CD4-positive, alpha-beta T cell (primary cell): ENCODE results near the gene PRKCG. TPM values are rescaled to one million over a fixed set of nuclear protein-coding genes. Genes with fewer than 3 reads are reported as not detected.

Experiments
- ATAC-seq: fragments of 200-7000 bp; cut with Tn5 transposase; one replicate; pipeline ENCODE4 v1.10.0; 2022; ENCODE audit warnings: mild to moderate bottlenecking; ENCODE audit not compliant: poor library complexity
- CTCF ChIA-PET: fragments of 350-600 bp; sonication (Branson Sonifier 250); formaldehyde crosslinking; loops from one replicate; lab custom pipeline; 2021; ENCODE audit warnings: antibody characterized with exemption, inconsistent platforms; lab: Charles Lee
- POLR2A ChIA-PET: fragments of 350-600 bp; sonication (Branson Sonifier 250); formaldehyde crosslinking; loops from one replicate; lab custom pipeline; 2021; ENCODE audit warnings: antibody characterized with exemption, inconsistent platforms; lab: Charles Lee
- DNase-seq, 14 experiments: peaks; one replicate each; pipeline ENCODE4 v3.0.0-alpha.2; 2013 to 2020; ENCODE audit warnings: mixed read lengths in 2 of 14
- H3K27ac ChIP-seq, 2 donors: one replicate each; pipeline versions ENCODE4 v1.5.1 to v1.7.0; 2013; ENCODE audit warnings: low read length in 2 of 2, low read depth in 1 of 2, mild to moderate bottlenecking in 1 of 2
- H3K27me3 ChIP-seq, 2 experiments: 1 replicate in 1 of 2; 2 replicates in 1 of 2; pipeline versions ENCODE4 v1.6.1 to v1.7.0; 2013; ENCODE audit warnings: low read length in 2 of 2, control low read depth in 1 of 2, mild to moderate bottlenecking in 1 of 2, moderate library complexity in 1 of 2; ENCODE audit not compliant: insufficient read depth in 2 of 2, control insufficient read depth in 1 of 2
- H3K36me3 ChIP-seq: one replicate; pipeline ENCODE4 v1.6.1; 2013; ENCODE audit warnings: low read length, control low read depth; ENCODE audit not compliant: insufficient read depth
- H3K4me1 ChIP-seq: one replicate; pipeline ENCODE4 v1.6.1; 2013; ENCODE audit warnings: low read length, control low read depth; ENCODE audit not compliant: insufficient read depth
- H3K4me3 ChIP-seq: one replicate; pipeline ENCODE4 v1.5.1; 2013; ENCODE audit warnings: mild to moderate bottlenecking, low read length, moderate library complexity
- H3K9me3 ChIP-seq, 2 experiments: 1 replicate in 1 of 2; 2 replicates in 1 of 2; pipeline versions ENCODE4 v1.6.1 to v1.7.0; 2013; ENCODE audit warnings: low read length in 2 of 2, mild to moderate bottlenecking in 2 of 2, control low read depth in 1 of 2, moderate library complexity in 1 of 2; ENCODE audit not compliant: control insufficient read depth in 1 of 2, insufficient read depth in 1 of 2
- H3K27ac Mint-ChIP-seq: one replicate; pipeline ENCODE4 v1.8.0; 2020; ENCODE audit warnings: mixed read lengths
- H3K27me3 Mint-ChIP-seq: one replicate; pipeline ENCODE4 v1.8.0; 2021; ENCODE audit warnings: mixed read lengths
- H3K36me3 Mint-ChIP-seq: one replicate; pipeline ENCODE4 v1.8.0; 2021; ENCODE audit warnings: low read depth, mixed read lengths
- H3K4me1 Mint-ChIP-seq: one replicate; pipeline ENCODE4 v1.8.0; 2021; ENCODE audit warnings: low read depth, mixed read lengths
- H3K4me3 Mint-ChIP-seq: one replicate; pipeline ENCODE4 v1.8.0; 2020; ENCODE audit warnings: mild to moderate bottlenecking, mixed read lengths
- H3K9me3 Mint-ChIP-seq: one replicate; pipeline ENCODE4 v1.8.0; 2020; ENCODE audit warnings: mixed read lengths
- intact Hi-C, 2 experiments: fragments of 100-400 bp; cut with DNase I in 1 of 2; cut with micrococcal nuclease in 1 of 2; formaldehyde crosslinking; loops; one replicate each; pipeline versions ENCODE4 v1.15.1 to v1.9.0; 2023 to 2025; cut with DNase I, micrococcal nuclease
- total RNA-seq, 174 experiments: library from RNA in 2 of 174; stranded (reverse) in 2 of 174; gene quantifications; one replicate each; pipeline ENCODE4 v1.2.3 and lab custom pipeline; 2021 to 2026
- TF ChIP-seq, protein P1 (sequence below): fragments of 200-600 bp; IDR thresholded peaks from one replicate; pipeline ENCODE4 v1.8.0; 2022; ENCODE audit warnings: antibody characterized with exemption, mild to moderate bottlenecking

Gene PRKCG
- total RNA-seq, 2 experiments from 2014 or later: 1.5 to 1.6 TPM

DNA sequence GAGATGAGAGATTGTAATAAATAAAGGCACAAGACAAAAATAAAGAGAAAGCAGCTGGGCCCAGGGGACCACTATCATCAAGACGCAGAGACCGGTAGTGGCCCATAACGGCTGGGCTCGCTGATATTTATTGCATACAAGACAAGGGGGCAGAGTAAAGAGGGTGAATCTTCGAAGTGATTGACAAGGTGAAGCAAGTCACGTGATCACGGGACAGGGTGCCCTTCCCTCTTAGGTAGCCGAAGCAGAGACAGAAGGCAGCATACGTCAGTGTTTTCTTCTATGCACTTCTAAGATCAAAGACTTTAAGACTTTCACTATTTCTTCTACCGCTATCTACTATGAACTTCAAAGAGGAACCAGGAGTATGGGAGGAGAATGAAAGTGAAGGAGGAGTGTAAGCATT, 4.6 kb upstream of the PRKCG start:
- Mint-ChIP-seq H3K36me3 (peaks cover 48% of the 10 kb centered on the region), H3K4me3 (peak overlapping the region; percentile 86), H3K27me3 (peaks cover 9% of the 10 kb centered on the region), H3K9me3 (no peaks in the 10 kb centered on the region), H3K4me1 (peaks cover 62% of the 10 kb centered on the region), H3K27ac (peak overlapping the region; percentile 89)
- ATAC-seq: no peak
- CTCF ChIA-PET: no interaction called here
- Histone ChIP-seq H3K36me3 (peaks cover 33% of the 10 kb centered on the region), H3K4me1 (peaks cover 89% of the 10 kb centered on the region), H3K4me3 (no peak overlapping the region), H3K9me3 (peaks cover 0 to 19% of the 10 kb centered on the region in 2 experiments), H3K27me3 (peaks cover 27 to 29% of the 10 kb centered on the region in 2 experiments), H3K27ac (peak overlapping the region in 1 of 2 donors; percentile 45)
- DNase-seq: peak in 9 of 14 experiments; percentile 33 to 90 (median 60)
- intact Hi-C loops: loop anchor here in 1 of 2 experiments (1.0 kb wide), 1 partner anchor 8 kb away; no protein-coding TSS in a partner anchor
- POLR2A ChIA-PET: interaction anchor here (1.7 to 4.4 kb wide), 2 partner anchors 10 to 238 kb away, joined by 6 to 71 read pairs; partner anchors contain the start of genes MYADM, PRPF31 and TFPT
- TF ChIP-seq, protein P1, sequence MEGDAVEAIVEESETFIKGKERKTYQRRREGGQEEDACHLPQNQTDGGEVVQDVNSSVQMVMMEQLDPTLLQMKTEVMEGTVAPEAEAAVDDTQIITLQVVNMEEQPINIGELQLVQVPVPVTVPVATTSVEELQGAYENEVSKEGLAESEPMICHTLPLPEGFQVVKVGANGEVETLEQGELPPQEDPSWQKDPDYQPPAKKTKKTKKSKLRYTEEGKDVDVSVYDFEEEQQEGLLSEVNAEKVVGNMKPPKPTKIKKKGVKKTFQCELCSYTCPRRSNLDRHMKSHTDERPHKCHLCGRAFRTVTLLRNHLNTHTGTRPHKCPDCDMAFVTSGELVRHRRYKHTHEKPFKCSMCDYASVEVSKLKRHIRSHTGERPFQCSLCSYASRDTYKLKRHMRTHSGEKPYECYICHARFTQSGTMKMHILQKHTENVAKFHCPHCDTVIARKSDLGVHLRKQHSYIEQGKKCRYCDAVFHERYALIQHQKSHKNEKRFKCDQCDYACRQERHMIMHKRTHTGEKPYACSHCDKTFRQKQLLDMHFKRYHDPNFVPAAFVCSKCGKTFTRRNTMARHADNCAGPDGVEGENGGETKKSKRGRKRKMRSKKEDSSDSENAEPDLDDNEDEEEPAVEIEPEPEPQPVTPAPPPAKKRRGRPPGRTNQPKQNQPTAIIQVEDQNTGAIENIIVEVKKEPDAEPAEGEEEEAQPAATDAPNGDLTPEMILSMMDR: no peak

DNA sequence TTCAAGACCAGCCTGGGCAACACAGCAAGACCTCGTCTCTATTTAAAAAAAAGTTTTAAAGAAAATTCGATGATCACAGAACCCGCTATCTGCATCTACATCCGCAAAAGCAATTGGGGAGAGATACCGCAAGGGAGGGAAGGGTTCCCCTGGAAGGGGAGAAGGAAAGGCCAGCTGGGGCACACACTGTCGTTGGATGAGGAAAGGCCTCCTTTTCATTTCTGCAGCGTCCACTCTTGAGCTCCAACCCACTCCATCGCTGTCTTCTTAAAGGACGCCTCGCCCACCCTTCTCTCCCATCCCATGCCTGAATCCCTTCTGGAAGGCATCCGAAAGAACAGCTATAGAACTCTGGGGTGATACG, 3.2 kb upstream of the PRKCG start:
- TF ChIP-seq, protein P1: no peak
- H3K27ac Mint-ChIP-seq: peak overlapping the region; percentile 51
- peaks cover 22% of the 10 kb centered on the region for H3K27me3 Mint-ChIP-seq
- peaks cover 34% of the 10 kb centered on the region for H3K36me3 Mint-ChIP-seq
- ChIA-PET CTCF (no interaction called here), POLR2A (interaction anchor here (4.4 kb wide), 1 partner anchor 11 kb away, joined by 71 read pairs; the partner anchor contains the start of gene MYADM)
- peaks cover 52% of the 10 kb centered on the region for H3K4me1 Mint-ChIP-seq
- DNase-seq (peak in 1 of 14 experiments; percentile 21), ATAC-seq (no peak)
- Histone ChIP-seq H3K9me3 (peaks cover 0 to 15% of the 10 kb centered on the region in 2 experiments), H3K27ac (no peak overlapping the region), H3K4me3 (peak overlapping the region; percentile 58), H3K27me3 (peaks cover 38 to 41% of the 10 kb centered on the region in 2 experiments), H3K36me3 (peaks cover 21% of the 10 kb centered on the region), H3K4me1 (peaks cover 88% of the 10 kb centered on the region)
- H3K9me3 Mint-ChIP-seq: no peaks in the 10 kb centered on the region
- intact Hi-C loops: no loop called here
- no peak overlapping the region for H3K4me3 Mint-ChIP-seq

DNA sequence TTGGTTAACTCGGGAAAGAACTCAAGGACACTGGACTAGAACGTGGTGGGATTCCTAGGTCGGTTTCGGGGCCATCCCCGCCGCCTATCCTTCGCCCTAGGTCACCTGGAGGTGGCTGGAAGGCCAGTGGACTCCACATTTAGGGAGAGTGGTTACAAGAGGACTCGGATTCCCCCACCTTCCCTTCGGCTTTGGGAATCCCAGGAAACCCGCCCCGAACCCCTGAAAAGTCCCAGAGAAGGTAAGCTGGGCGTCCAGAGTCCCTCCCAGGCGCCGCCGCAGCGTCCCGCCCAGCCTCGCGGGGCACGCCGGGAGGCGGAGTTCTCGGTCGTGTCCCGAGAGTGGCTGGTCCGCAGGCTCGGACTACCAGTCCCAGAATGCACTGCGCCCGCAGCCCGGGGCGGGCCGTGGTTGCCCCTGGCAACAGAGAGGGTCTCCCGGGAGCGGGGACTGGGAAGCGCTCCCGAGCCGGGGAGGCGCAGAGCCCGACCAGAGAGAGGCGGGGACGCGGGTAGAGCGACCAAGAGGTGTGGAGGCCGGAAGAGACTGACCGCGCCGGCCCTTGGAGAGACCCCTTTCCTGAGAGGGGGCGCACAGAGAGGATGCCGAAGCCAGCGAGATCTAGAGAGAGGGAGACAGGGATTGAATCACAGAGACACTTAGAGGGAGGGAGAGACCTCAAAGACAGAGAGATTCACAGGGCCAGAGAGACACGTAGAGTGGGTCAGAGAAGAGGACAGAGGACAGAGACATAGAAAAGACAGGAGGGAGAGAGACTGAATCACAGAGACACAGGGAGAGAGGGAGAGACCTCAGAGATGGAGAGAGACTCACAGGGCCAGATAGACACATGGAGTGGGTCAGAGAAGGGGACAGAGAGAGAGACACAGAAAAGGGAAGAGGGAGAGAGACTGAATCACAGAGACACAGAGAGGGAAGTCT, 2.6 kb upstream of the PRKCG start:
- POLR2A ChIA-PET: interaction anchor here (4.4 kb wide), 1 partner anchor 12 kb away, joined by 71 read pairs; the partner anchor contains the start of gene MYADM
- H3K9me3 Mint-ChIP-seq: no peaks in the 10 kb centered on the region

More for the DNA sequence above, 2.6 kb upstream of the PRKCG start:
- Mint-ChIP-seq H3K36me3 (peaks cover 28% of the 10 kb centered on the region), H3K4me1 (peaks cover 48% of the 10 kb centered on the region), H3K4me3 (no peak overlapping the region), H3K27ac (peak overlapping the region; percentile 51), H3K27me3 (peaks cover 28% of the 10 kb centered on the region)
- H3K9me3 ChIP-seq: peaks cover 0 to 11% of the 10 kb centered on the region in 2 experiments
- intact Hi-C loops: loop anchor here in 1 of 2 experiments (1.0 kb wide), 1 partner anchor 37 kb away; no protein-coding TSS in a partner anchor
- peaks cover 81% of the 10 kb centered on the region for H3K4me1 ChIP-seq
- peaks cover 15% of the 10 kb centered on the region for H3K36me3 ChIP-seq
- TF ChIP-seq, protein P1: no peak
- no peak overlapping the region for H3K27ac ChIP-seq
- peak overlapping the region; percentile 58 for H3K4me3 ChIP-seq
- DNase-seq (peak; percentile 66 to 90 (median 75)), ATAC-seq (peak; percentile 78)
- CTCF ChIA-PET: no interaction called here
- peaks cover 44 to 48% of the 10 kb centered on the region in 2 experiments for H3K27me3 ChIP-seq
